ENCODE results near the gene CTBP1.

CTBP1 gene

GRCh38 chr4:1193206-1194009 is 55.5 kb downstream of the CTBP1 start:
- DNase-seq = no peak

- DNase-seq = no peak
Observed at GRCh38 chr4:1192493-1193205, 56.3 kb downstream of the CTBP1 start.

GRCh38 chr4:1192091-1192492 is 56.8 kb downstream of the CTBP1 start:
- peak; percentile 72 for DNase-seq

GRCh38 chr4:1191621-1192020 is 57.3 kb downstream of the CTBP1 start:
- no peak for DNase-seq

- DNase-seq = no peak
Observed at GRCh38 chr4:1187182-1187581, 61.7 kb downstream of the CTBP1 start.

- DNase-seq = no peak
Observed at GRCh38 chr4:1183985-1184773, 64.8 kb downstream of the CTBP1 start.

- no peak for DNase-seq
Observed at GRCh38 chr4:1182313-1182712, 66.6 kb downstream of the CTBP1 start.

GRCh38 chr4:1180663-1181062 is 68.3 kb downstream of the CTBP1 start:
- no peak for DNase-seq

GRCh38 chr4:1179976-1180375 is 69.0 kb downstream of the CTBP1 start:
- DNase-seq = no peak

GRCh38 chr4:1179089-1179441 is 69.9 kb downstream of the CTBP1 start:
- no peak for DNase-seq

- no peak for DNase-seq
Observed at GRCh38 chr4:1178300-1179088, 70.4 kb downstream of the CTBP1 start.

GRCh38 chr4:1177274-1178141 is 71.4 kb downstream of the CTBP1 start:
- DNase-seq = no peak

GRCh38 chr4:1176398-1177273 is 72.3 kb downstream of the CTBP1 start:
- DNase-seq = no peak

GRCh38 chr4:1175635-1176229 is 73.2 kb downstream of the CTBP1 start:
- no peak for DNase-seq

- no peak for DNase-seq
Observed at GRCh38 chr4:1174941-1175634, 73.8 kb downstream of the CTBP1 start.

- DNase-seq = no peak
Observed at GRCh38 chr4:1172971-1173757, 75.8 kb downstream of the CTBP1 start.

GRCh38 chr4:1172228-1172851 is 76.6 kb downstream of the CTBP1 start, which contains the start of gene SPON2:
TSS of gene SPON2 (minus strand) at chr4:1172583.
- DNase-seq = no peak
